ENCODE data around the gene DOCK4.

Gene DOCK4

DNA sequence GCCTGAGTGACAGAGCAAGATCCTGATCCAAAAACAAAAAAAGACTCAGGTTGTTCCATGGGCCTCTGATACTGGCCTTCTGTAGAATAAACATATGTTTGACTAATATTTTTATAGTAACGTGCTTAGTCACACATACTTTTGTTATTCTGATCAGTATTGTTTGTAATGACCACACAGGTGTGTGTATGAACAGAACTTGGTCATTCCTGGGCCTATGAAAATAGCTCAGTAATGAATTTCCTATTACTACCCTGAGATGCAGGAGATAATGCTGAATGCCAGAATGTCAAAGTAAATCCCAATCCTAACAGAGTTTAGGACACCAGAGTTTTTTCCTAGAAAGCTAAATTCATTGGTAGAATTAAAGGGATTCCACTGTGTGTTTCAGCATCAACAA lies 108.7 kb downstream of the DOCK4 start:
- no peak for DNase-seq
- Histone ChIP-seq H3K4me3 (ENCODE audit: low read depth, low read length) (no peak overlapping the region), H3K9me3 (ENCODE audit: severe bottlenecking) (no peaks in the 10 kb centered on the region), H3K27ac (no peak overlapping the region), H3K36me3 (no peaks in the 10 kb centered on the region), H3K27me3 (ENCODE audit: insufficient read depth, low read depth, severe bottlenecking) (no peaks in the 10 kb centered on the region)
- TF ChIP-seq, protein P1, sequence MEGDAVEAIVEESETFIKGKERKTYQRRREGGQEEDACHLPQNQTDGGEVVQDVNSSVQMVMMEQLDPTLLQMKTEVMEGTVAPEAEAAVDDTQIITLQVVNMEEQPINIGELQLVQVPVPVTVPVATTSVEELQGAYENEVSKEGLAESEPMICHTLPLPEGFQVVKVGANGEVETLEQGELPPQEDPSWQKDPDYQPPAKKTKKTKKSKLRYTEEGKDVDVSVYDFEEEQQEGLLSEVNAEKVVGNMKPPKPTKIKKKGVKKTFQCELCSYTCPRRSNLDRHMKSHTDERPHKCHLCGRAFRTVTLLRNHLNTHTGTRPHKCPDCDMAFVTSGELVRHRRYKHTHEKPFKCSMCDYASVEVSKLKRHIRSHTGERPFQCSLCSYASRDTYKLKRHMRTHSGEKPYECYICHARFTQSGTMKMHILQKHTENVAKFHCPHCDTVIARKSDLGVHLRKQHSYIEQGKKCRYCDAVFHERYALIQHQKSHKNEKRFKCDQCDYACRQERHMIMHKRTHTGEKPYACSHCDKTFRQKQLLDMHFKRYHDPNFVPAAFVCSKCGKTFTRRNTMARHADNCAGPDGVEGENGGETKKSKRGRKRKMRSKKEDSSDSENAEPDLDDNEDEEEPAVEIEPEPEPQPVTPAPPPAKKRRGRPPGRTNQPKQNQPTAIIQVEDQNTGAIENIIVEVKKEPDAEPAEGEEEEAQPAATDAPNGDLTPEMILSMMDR (IDR thresholded peaks at IDR 0.05; ENCODE audit: low read depth, low read length), result no peak

DNA sequence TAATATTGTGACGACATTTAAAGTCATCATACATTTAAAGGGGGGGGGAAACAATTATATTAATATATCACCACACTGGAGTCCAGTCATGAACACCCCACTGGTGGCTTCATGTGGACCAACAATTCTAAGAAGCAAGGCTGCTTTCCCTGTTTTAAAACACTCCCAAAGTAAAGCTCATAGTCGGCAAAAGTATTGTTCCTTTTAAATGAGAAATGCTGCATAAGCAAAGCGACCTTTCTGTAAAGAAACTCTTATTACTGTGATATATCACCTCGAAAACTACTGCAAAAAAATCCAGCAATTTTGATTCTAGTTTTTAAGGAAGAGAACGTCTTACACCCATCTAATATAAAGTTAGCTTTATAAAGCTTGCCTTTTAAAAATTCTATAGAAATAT lies 112.8 kb downstream of the DOCK4 start:
- H3K36me3 ChIP-seq, result no peaks in the 10 kb centered on the region
- H3K4me3 ChIP-seq (ENCODE audit: low read depth, low read length), result no peak overlapping the region
- DNase-seq, result no peak
- no peaks in the 10 kb centered on the region for H3K27me3 ChIP-seq (ENCODE audit: insufficient read depth, low read depth, severe bottlenecking)
- no peak overlapping the region for H3K27ac ChIP-seq
- TF ChIP-seq, protein P1 (IDR thresholded peaks at IDR 0.05; ENCODE audit: low read depth, low read length), result no peak
- H3K9me3 ChIP-seq (ENCODE audit: severe bottlenecking), result no peaks in the 10 kb centered on the region

DNA sequence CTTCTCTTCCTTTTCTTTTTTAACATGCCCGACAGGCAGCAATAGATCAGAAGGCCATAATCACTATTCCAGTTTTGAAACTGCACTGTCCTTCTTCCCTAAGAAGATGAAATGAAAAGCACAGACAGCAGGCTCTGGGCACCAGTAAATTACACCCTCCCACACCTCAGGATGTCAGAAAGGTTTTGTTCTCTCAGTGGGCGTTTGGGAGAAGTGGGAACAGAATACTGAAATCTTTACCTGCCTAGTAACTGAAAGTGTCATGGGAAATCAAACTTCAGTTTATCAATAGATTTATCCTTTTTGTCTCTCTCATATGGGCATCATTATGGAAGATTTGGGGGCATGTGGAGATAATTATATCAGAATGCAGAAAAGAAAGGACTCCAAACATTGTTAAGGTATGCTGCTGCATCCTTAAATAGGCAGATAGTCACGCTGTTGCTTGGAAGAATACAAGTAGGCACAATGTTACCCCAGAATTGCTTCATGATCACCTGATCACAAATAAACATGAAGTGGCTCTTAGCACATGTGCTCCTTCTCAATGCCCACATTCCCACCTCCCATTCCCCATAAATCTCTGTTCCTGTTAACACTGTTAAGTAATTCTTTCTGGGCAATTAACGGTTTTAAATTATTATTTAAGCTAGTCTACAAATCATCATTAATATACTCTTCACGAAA lies 113.3 kb downstream of the DOCK4 start:
- Histone ChIP-seq H3K4me3 (ENCODE audit: low read depth, low read length) (no peak overlapping the region), H3K27ac (no peak overlapping the region), H3K9me3 (ENCODE audit: severe bottlenecking) (no peaks in the 10 kb centered on the region), H3K27me3 (ENCODE audit: insufficient read depth, low read depth, severe bottlenecking) (no peaks in the 10 kb centered on the region), H3K36me3 (no peaks in the 10 kb centered on the region)
- no peak for DNase-seq
- TF ChIP-seq, protein P1 (IDR thresholded peaks at IDR 0.05; ENCODE audit: low read depth, low read length), result no peak

DNA sequence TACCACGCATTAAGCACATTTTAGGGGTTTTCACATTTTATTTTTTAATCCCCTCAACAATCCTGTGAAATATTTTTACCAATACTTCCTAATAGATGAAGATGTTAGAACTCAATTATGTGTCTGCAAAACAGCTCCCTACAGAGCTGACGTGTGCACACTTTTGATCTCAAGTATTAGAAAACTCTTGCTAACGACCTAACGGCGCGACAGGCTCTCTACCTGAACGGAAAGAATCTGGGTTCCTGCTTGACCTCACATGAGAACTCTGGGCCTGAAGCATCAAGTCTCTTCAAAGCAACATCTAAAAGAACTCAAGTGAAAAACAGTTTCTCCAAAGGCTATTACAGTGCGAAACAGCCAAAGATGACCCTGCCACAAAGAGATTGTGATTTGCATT lies 113.9 kb downstream of the DOCK4 start:
- Histone ChIP-seq H3K36me3 (no peaks in the 10 kb centered on the region), H3K27me3 (ENCODE audit: insufficient read depth, low read depth, severe bottlenecking) (no peaks in the 10 kb centered on the region), H3K4me3 (ENCODE audit: low read depth, low read length) (no peak overlapping the region), H3K9me3 (ENCODE audit: severe bottlenecking) (no peaks in the 10 kb centered on the region), H3K27ac (no peak overlapping the region)
- TF ChIP-seq, protein P1 (IDR thresholded peaks at IDR 0.05; ENCODE audit: low read depth, low read length), result no peak
- no peak for DNase-seq

DNA sequence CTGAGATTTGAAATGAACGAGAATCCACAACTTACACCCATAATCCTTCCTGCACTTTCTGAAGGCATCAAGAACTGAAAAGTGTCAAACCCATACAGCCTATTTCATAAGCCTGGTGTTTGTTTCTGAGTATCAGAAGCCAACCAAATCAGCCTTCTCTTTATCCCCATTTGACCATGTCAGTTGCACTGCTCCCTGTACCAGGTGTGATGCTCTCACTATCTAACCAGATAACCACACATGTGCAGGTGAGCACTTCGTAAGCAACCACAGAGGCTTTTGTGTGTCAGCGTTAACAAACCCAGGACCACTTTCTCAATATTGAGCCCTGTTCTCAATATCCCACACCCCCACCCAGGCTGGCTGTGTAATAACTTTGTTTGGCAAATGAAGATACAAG lies 114.4 kb downstream of the DOCK4 start:
- H3K9me3 ChIP-seq (ENCODE audit: severe bottlenecking), result no peaks in the 10 kb centered on the region
- no peaks in the 10 kb centered on the region for H3K27me3 ChIP-seq (ENCODE audit: insufficient read depth, low read depth, severe bottlenecking)
- H3K36me3 ChIP-seq, result no peaks in the 10 kb centered on the region
- DNase-seq, result no peak
- H3K4me3 ChIP-seq (ENCODE audit: low read depth, low read length), result no peak overlapping the region
- TF ChIP-seq, protein P1 (IDR thresholded peaks at IDR 0.05; ENCODE audit: low read depth, low read length), result no peak
- H3K27ac ChIP-seq, result no peak overlapping the region

DNA sequence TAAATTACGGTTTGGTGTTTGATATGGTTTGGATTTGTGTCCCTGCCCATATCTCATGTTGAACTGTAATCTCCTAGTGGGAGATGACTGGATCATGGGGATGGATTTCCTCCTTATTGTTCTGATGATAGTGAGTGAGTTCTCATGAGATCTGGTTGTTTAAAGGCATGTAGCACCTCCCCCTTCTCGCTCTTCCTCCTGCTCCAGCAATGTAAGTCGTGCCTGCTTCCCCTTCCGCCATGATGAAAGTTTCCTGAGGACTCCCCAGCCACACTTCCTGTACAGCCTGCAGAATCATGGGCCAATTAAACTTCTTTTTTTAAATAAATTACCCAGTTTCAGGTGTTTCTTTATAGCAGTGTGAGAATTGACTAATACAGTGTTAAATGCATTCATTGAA lies 116.6 kb downstream of the DOCK4 start:
- Histone ChIP-seq H3K27ac (no peak overlapping the region), H3K27me3 (ENCODE audit: insufficient read depth, low read depth, severe bottlenecking) (no peaks in the 10 kb centered on the region), H3K36me3 (no peaks in the 10 kb centered on the region), H3K9me3 (ENCODE audit: severe bottlenecking) (no peaks in the 10 kb centered on the region), H3K4me3 (ENCODE audit: low read depth, low read length) (no peak overlapping the region)
- TF ChIP-seq, protein P1 (IDR thresholded peaks at IDR 0.05; ENCODE audit: low read depth, low read length), result no peak
- no peak for DNase-seq

All from WERI-Rb-1 (cell line).